Thyroid gland (tissue), 4 donors: ENCODE measurements around the gene SIX2.

Experiments
- POLR2A ChIP-seq, 2 donors: fragments of 450-650 bp; IDR thresholded peaks; one replicate each; pipeline ENCODE4 v1.6.1; 2017; ENCODE audit warnings: antibody characterized with exemption in 2 of 2, mild to moderate bottlenecking in 2 of 2, moderate library complexity in 1 of 2
- TF ChIP-seq, protein P1 (sequence below), 6 experiments: fragments of 200-600 bp in 3 of 6; fragments of 450-650 bp in 3 of 6; sonication (generic) in 3 of 6; IDR thresholded peaks; one replicate each; pipeline ENCODE4 v1.5.1; 2016 to 2019; ENCODE audit warnings: antibody characterized with exemption in 6 of 6, mild to moderate bottlenecking in 2 of 6, inconsistent platforms in 1 of 6, moderate library complexity in 1 of 6

DNA sequence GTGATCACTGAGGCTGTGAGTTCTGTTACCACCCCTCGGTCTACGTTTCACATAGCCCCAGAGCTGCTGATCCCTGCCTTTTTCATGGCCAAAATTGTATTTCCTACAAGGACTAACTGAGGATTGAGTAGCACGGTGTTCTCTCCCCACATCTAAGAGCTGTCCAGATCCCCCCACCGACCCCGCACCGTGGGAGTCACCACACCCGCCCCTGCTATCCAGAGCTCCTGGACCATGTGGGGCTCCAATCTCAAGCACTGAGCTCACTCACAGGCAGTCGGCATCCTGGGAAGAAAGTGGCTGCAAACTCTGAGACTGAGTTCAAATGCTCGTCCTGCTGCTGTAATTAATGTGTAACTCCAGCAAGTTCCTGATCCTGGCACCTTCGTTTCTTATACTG is 9.7 kb downstream of the SIX2 start:
- TF ChIP-seq, protein P1, sequence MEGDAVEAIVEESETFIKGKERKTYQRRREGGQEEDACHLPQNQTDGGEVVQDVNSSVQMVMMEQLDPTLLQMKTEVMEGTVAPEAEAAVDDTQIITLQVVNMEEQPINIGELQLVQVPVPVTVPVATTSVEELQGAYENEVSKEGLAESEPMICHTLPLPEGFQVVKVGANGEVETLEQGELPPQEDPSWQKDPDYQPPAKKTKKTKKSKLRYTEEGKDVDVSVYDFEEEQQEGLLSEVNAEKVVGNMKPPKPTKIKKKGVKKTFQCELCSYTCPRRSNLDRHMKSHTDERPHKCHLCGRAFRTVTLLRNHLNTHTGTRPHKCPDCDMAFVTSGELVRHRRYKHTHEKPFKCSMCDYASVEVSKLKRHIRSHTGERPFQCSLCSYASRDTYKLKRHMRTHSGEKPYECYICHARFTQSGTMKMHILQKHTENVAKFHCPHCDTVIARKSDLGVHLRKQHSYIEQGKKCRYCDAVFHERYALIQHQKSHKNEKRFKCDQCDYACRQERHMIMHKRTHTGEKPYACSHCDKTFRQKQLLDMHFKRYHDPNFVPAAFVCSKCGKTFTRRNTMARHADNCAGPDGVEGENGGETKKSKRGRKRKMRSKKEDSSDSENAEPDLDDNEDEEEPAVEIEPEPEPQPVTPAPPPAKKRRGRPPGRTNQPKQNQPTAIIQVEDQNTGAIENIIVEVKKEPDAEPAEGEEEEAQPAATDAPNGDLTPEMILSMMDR (IDR thresholded peaks at IDR 0.05) = no peak
- no peak for TF ChIP-seq POLR2A (IDR thresholded peaks at IDR 0.05)
